Stomach (tissue), 9 donors: ENCODE data around the gene RBM10. TPM values are rescaled to one million over a fixed set of nuclear protein-coding genes. Genes with fewer than 3 reads are reported as not detected.
"Not testable (repeated sequence)": the region's sequence is repeated elsewhere in the genome, so short reads cannot be mapped to it uniquely, and the experiment has no call there.

Experiments
- DNase-seq, 2 donors: peaks; one replicate each; pipeline versions ENCODE4 v3.0.0 to v3.0.0-alpha.2; 2013 to 2019
- H3K27ac ChIP-seq, 5 donors: fragments of 200-600 bp in 4 of 5; sonication (generic) in 4 of 5; one replicate each; pipeline ENCODE4 v1.5.1; 2013 to 2019; ENCODE audit warnings: mild to moderate bottlenecking in 1 of 5, moderate library complexity in 1 of 5
- H3K27me3 ChIP-seq, 3 donors: fragments of 200-600 bp; sonication (generic); one replicate each; pipeline ENCODE4 v1.5.1; 2017 to 2019; ENCODE audit warnings: mixed run types in 1 of 3
- H3K36me3 ChIP-seq, 4 donors: fragments of 200-600 bp; sonication (generic); 1 replicate in 3 of 4; 2 replicates in 1 of 4; pipeline ENCODE4 v1.5.1; 2016 to 2019
- H3K4me1 ChIP-seq, 4 donors: fragments of 200-600 bp; sonication (generic); one replicate each; pipeline ENCODE4 v1.5.1; 2016 to 2019
- H3K4me3 ChIP-seq, 4 donors: fragments of 200-600 bp; sonication (generic) in 3 of 4; one replicate each; pipeline ENCODE4 v1.5.1; 2016 to 2019; ENCODE audit warnings: mild to moderate bottlenecking in 1 of 4
- H3K9me3 ChIP-seq, 4 donors: fragments of 200-600 bp; sonication (generic); one replicate each; pipeline ENCODE4 v1.5.1; 2016 to 2019
- EP300 ChIP-seq: sonication (generic); formaldehyde crosslinking; IDR thresholded peaks from one replicate; pipeline ENCODE4 v1.6.1; 2017; ENCODE audit warnings: antibody characterized with exemption
- POLR2A ChIP-seq, 4 donors: fragments of 450-650 bp; IDR thresholded peaks; one replicate each; pipeline ENCODE4 v1.6.1; 2016; ENCODE audit warnings: antibody characterized with exemption in 4 of 4, control low read depth in 2 of 4, mild to moderate bottlenecking in 1 of 4, moderate library complexity in 1 of 4
- POLR2AphosphoS5 ChIP-seq, 3 donors: sonication (generic); formaldehyde crosslinking; IDR thresholded peaks; one replicate each; pipeline ENCODE4 v1.6.1; 2016; ENCODE audit warnings: antibody characterized with exemption in 3 of 3
- whole genome bisulfite sequencing, 5 donors: extraction: QIAGEN DNeasy Blood & Tissue Kit in 3 of 5; methylation state at CpG; one replicate each; pipeline versions ENCODE4 v1.1.5 to v1.1.7; 2013 to 2018; 5-methylcytosine and 5-hydroxymethylcytosine counted together
- intact Hi-C: fragments of 100-400 bp; cut with DNase I; formaldehyde crosslinking; loops from one replicate; pipeline ENCODE4 v1.15.1; 2023; ENCODE audit warnings: low total_unique reads
- polyA plus RNA-seq, 3 donors: library from polyadenylated mRNA; stranded (reverse); fragments of 200-250 nt; gene quantifications; one replicate each; pipeline ENCODE4 v1.2.3, GENCODE V29; 2013
- total RNA-seq, 5 donors: library from RNA; depleted of rRNA; stranded (reverse); fragments of >200 nt; gene quantifications; one replicate each; pipeline versions ENCODE4 v1.1.0 to v1.2.3, GENCODE V29; 2014 to 2016
- TF ChIP-seq, protein P1 (sequence below), 7 experiments: fragments of 450-650 bp in 4 of 7; fragments of 200-600 bp in 3 of 7; sonication (generic) in 3 of 7; IDR thresholded peaks; one replicate each; pipeline ENCODE4 v1.5.1; 2016 to 2019; ENCODE audit warnings: antibody characterized with exemption in 7 of 7, control low read depth in 2 of 7, mild to moderate bottlenecking in 1 of 7
- donor health status: healthy with polysubstance abuse.
- donor health status: Bipolar disorder and iron deficiency.
- donor health status: healthy.

The RBM10 gene
- total and polyA plus RNA-seq, 8 donors, result 1.8 to 51.3 (median 24.9) TPM

DNA sequence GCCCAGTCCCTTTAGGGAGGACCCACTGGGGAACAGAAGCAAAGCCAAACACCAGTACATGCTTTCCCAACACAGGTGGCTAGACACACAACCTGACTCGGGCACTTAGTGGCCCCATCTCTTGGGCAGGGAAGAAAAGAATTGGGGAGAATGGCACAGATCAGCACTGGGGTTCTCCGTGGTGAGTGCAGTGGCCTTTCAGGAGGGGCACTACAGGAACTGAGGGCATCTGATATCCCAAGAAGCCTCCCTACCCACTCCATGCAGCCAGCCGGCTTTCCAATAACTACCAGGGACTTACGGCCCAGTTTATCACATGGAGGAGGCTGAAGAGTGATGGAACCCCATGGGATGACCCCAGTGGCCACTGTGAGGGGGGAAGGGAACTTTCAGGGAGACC lies 43.8 kb upstream of the RBM10 start:
- TF ChIP-seq, protein P1, sequence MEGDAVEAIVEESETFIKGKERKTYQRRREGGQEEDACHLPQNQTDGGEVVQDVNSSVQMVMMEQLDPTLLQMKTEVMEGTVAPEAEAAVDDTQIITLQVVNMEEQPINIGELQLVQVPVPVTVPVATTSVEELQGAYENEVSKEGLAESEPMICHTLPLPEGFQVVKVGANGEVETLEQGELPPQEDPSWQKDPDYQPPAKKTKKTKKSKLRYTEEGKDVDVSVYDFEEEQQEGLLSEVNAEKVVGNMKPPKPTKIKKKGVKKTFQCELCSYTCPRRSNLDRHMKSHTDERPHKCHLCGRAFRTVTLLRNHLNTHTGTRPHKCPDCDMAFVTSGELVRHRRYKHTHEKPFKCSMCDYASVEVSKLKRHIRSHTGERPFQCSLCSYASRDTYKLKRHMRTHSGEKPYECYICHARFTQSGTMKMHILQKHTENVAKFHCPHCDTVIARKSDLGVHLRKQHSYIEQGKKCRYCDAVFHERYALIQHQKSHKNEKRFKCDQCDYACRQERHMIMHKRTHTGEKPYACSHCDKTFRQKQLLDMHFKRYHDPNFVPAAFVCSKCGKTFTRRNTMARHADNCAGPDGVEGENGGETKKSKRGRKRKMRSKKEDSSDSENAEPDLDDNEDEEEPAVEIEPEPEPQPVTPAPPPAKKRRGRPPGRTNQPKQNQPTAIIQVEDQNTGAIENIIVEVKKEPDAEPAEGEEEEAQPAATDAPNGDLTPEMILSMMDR (IDR thresholded peaks at IDR 0.05), result no peak
- TF ChIP-seq POLR2AphosphoS5 (IDR thresholded peaks at IDR 0.05) (no peak), EP300 (no peak), POLR2A (IDR thresholded peaks at IDR 0.05) (no peak)
- Histone ChIP-seq H3K36me3 (peaks cover 0 to 12% (median 0%) of the 10 kb centered on the region in 4 donors), H3K9me3 (peaks cover 0 to 9% (median 4%) of the 10 kb centered on the region in 4 donors), H3K4me1 (no peaks in the 10 kb centered on the region), H3K4me3 (no peak overlapping the region), H3K27ac (no peak overlapping the region), H3K27me3 (peaks cover 0 to 14% (median 0%) of the 10 kb centered on the region in 3 donors)
- intact Hi-C loops, result no loop called here
- no peak for DNase-seq
- WGBS, 5 donors, result 76 to 95% (median 85%) methylated on average over 3 to 4 of the region's 4 CpGs

DNA sequence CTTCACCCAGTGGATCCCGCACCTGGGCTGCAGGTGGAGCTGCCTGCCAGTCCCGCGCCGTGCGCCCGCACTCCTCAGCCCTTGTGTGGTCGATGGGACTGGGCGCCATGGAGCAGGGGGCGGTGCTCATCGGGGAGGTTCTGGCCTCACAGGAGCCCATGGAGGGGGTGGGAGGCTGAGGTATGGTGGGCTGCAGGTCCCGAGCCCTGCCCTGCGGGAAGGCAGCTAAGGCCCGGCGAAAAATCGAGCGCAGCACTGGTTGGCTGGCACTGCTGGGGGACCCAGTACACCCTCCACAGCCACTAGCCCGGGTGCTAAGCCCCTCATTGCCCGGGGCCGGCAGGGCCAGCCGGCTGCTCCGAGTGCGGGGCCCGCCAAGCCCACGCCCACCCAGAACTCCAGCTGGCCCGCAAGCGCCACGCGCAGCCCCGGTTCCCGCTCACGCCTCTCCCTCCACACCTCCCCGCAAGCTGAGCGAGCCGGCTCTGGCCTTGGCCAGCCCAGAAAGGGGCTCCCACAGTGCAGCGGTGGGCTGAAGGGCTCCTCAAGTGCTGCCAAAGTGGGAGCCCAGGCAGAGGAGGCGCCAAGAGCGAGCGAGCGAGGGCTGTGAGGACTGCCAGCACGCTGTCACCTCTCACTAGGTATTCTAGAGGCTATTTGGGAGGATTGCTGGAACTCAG lies 33.9 kb upstream of the RBM10 start:
- 90 to 97% (median 97%) methylated on average over 4 to 40 of the region's 40 CpGs for WGBS, 5 donors
- H3K36me3 ChIP-seq, DNase-seq, H3K9me3 ChIP-seq, H3K4me3 ChIP-seq, H3K27ac ChIP-seq, H3K27me3 ChIP-seq, intact Hi-C loops, H3K4me1 ChIP-seq: not testable (repeated sequence)

- DNase-seq, result no peak
- TF ChIP-seq POLR2A (IDR thresholded peaks at IDR 0.05), result no peak
- TF ChIP-seq POLR2AphosphoS5 (IDR thresholded peaks at IDR 0.05), result no peak
- TF ChIP-seq EP300, result no peak
- TF ChIP-seq, protein P1 (IDR thresholded peaks at IDR 0.05), result no peak
- H3K4me3 ChIP-seq, result no peak overlapping the region
- no peaks in the 10 kb centered on the region for H3K36me3 ChIP-seq
- no peaks in the 10 kb centered on the region for H3K27me3 ChIP-seq
- intact Hi-C loops, result no loop called here
- H3K27ac ChIP-seq, result no peak overlapping the region
- no peaks in the 10 kb centered on the region for H3K4me1 ChIP-seq
- H3K9me3 ChIP-seq, result no peaks in the 10 kb centered on the region
- 50 to 74% (median 54%) methylated on average over 2 to 9 of the region's 9 CpGs for WGBS, 5 donors
Observed at GRCh38 chrX:47112316-47112954, 32.6 kb upstream of the RBM10 start.

DNA sequence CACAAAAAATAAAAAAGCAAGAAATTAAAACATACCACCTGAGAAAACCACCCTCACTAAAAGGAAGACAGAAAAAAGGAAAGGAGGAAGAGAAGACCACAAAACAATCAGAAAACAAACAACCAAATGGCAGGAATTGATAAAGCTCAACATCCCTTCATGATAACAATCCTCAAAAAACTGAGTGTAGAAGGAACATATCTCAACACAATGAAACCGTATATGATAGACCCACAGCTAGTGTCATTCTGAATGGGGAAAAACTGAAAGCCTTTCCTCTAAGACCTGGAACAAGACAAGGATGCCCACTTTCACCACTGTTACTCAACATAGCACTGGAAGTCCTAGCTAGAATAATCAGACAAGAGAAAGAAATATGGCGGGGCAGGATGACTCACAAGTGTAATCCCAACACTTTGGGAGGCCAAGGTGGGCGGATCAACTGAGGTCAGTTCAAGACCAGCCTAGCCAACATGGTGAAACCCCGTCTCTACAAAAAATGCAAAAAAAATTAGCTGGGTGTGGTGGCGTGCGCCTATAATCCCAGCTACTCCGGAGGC lies 28.4 kb upstream of the RBM10 start:
- intact Hi-C loops, DNase-seq, H3K27me3 ChIP-seq, H3K4me1 ChIP-seq, H3K36me3 ChIP-seq, H3K9me3 ChIP-seq, H3K27ac ChIP-seq, H3K4me3 ChIP-seq: not testable (repeated sequence)
- WGBS, 5 donors, result 80 to 94% (median 93%) methylated on average over 3 to 7 of the region's 7 CpGs

DNA sequence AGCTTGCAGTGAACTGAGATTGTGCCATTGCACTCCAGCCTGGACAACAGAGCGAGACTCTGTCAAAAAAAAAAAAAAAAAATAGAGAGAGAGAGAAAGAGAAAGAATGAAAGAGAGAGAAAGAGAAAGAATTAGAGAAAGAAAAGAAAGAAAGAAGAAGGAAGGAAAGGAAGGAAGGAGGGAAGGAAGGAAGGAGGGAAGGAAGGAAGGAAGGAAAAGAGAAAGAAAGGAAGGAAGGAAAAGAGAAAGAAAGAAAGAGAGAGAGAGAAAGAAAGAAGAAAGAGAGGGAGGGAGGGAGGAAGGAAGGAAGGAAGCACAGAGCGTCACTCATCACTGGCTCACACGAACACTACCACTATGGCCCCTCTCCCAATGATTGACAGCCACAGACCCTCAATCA lies 20.6 kb upstream of the RBM10 start:
- DNase-seq, H3K36me3 ChIP-seq, H3K27ac ChIP-seq, H3K9me3 ChIP-seq, H3K4me1 ChIP-seq, H3K4me3 ChIP-seq, intact Hi-C loops, H3K27me3 ChIP-seq: not testable (repeated sequence)
- 76 to 100% (median 86%) methylated on average over 2 to 3 of the region's 3 CpGs for WGBS, 5 donors
